HG03039 (cell line): ENCODE data around the gene ANKRD10.

ENCODE experiments used
- ATAC-seq: cut with Tn5 transposase; IDR thresholded peaks from one replicate; pipeline ENCODE4 v1.9.1; 2021; ENCODE audit warnings: mild to moderate bottlenecking, moderate library complexity; ENCODE audit not compliant: unreplicated experiment

ANKRD10 gene

GRCh38 chr13:110944968-110945927, 30.4 kb upstream of the ANKRD10 start:
- ATAC-seq: no peak

GRCh38 chr13:110944121-110944967, 29.5 kb upstream of the ANKRD10 start:
- ATAC-seq: peak; percentile 62

GRCh38 chr13:110942248-110942981, 27.5 kb upstream of the ANKRD10 start:
- ATAC-seq: no peak

GRCh38 chr13:110938662-110939421, 24.0 kb upstream of the ANKRD10 start:
- ATAC-seq: no peak

- no peak for ATAC-seq
Measured at GRCh38 chr13:110937511-110938285, 22.8 kb upstream of the ANKRD10 start.

- no peak for ATAC-seq
Measured at GRCh38 chr13:110936519-110936918, 21.6 kb upstream of the ANKRD10 start.

- no peak for ATAC-seq
Measured at GRCh38 chr13:110932588-110932987, 17.7 kb upstream of the ANKRD10 start.

- no peak for ATAC-seq
Measured at GRCh38 chr13:110929104-110929777, 14.4 kb upstream of the ANKRD10 start.

GRCh38 chr13:110925023-110925612, 10.2 kb upstream of the ANKRD10 start:
- no peak for ATAC-seq

GRCh38 chr13:110924639-110924934, 9.7 kb upstream of the ANKRD10 start:
- no peak for ATAC-seq

- ATAC-seq: no peak
Measured at GRCh38 chr13:110923777-110924638, 9.1 kb upstream of the ANKRD10 start.

- ATAC-seq: no peak
Measured at GRCh38 chr13:110923086-110923485, 8.2 kb upstream of the ANKRD10 start.

GRCh38 chr13:110922506-110922905, 7.6 kb upstream of the ANKRD10 start:
- no peak for ATAC-seq

GRCh38 chr13:110921695-110922094, 6.8 kb upstream of the ANKRD10 start:
- ATAC-seq: no peak

GRCh38 chr13:110921209-110921608, 6.3 kb upstream of the ANKRD10 start:
- no peak for ATAC-seq

- no peak for ATAC-seq
Measured at GRCh38 chr13:110920038-110920437, 5.2 kb upstream of the ANKRD10 start.

- ATAC-seq: no peak
Measured at GRCh38 chr13:110916301-110917142, 1.7 kb upstream of the ANKRD10 start.
